Cardiac muscle cell (in vitro differentiated cells and primary cell): Measurements from ENCODE around the gene STEAP4. TPM values are rescaled to one million over a fixed set of nuclear protein-coding genes. Genes with fewer than 3 reads are reported as not detected.

Experiments
- DNase-seq, 2 donors: peaks; one replicate each; pipeline versions ENCODE4 v3.0.0 to v3.0.0-alpha.2; 2010 to 2017; ENCODE audit warnings: low read depth in 1 of 2, low spot score in 1 of 2
- H3K27ac ChIP-seq: fragments of 200-600 bp; sonication (generic); 2 replicates; pipeline ENCODE4 v1.5.1; 2016
- H3K27me3 ChIP-seq: fragments of 200-600 bp; sonication (generic); 2 replicates; pipeline ENCODE4 v1.6.0; 2016; ENCODE audit warnings: control low read depth
- H3K36me3 ChIP-seq: fragments of 200-600 bp; sonication (generic); 2 replicates; pipeline ENCODE4 v1.5.1; 2016; ENCODE audit warnings: control low read depth
- H3K4me1 ChIP-seq: fragments of 200-600 bp; sonication (generic); 2 replicates; pipeline ENCODE4 v1.8.1; 2017; ENCODE audit warnings: low read depth, mild to moderate bottlenecking, mixed run types
- H3K4me3 ChIP-seq: fragments of 200-600 bp; sonication (generic); 2 replicates; pipeline ENCODE4 v1.5.1; 2016; ENCODE audit warnings: mild to moderate bottlenecking
- H3K9me3 ChIP-seq: fragments of 200-600 bp; sonication (generic); 2 replicates; pipeline ENCODE4 v1.5.1; 2017; ENCODE audit warnings: low read depth, mild to moderate bottlenecking, control low read depth
- polyA plus RNA-seq: library from polyadenylated mRNA; unstranded; fragments of >200 nt; fragmentation: Nextera tagmentation; extraction: Ambion mirVana; gene quantifications from 2 replicates; pipeline ENCODE4 v1.2.1, GENCODE V29; 2016
- total RNA-seq: library from RNA; depleted of rRNA; stranded (reverse); fragments of >200 nt; gene quantifications from 2 replicates; pipeline ENCODE4 v1.2.3, GENCODE V29; 2016
- TF ChIP-seq, protein P1 (sequence below): IDR thresholded peaks from 2 replicates; pipeline ENCODE4 v1.5.1; 2012; ENCODE audit warnings: low read depth, mild to moderate bottlenecking, low read length

STEAP4 gene
- total and polyA plus RNA-seq, 2 experiments from 2014 or later, result not detected

- peaks cover 13% of the 10 kb centered on the region for H3K27me3 ChIP-seq
- H3K36me3 ChIP-seq, result no peaks in the 10 kb centered on the region
- H3K9me3 ChIP-seq, result no peaks in the 10 kb centered on the region
- DNase-seq, result peak in 1 of 2 donors; percentile 67
- no peak overlapping the region for H3K27ac ChIP-seq
- TF ChIP-seq, protein P1, sequence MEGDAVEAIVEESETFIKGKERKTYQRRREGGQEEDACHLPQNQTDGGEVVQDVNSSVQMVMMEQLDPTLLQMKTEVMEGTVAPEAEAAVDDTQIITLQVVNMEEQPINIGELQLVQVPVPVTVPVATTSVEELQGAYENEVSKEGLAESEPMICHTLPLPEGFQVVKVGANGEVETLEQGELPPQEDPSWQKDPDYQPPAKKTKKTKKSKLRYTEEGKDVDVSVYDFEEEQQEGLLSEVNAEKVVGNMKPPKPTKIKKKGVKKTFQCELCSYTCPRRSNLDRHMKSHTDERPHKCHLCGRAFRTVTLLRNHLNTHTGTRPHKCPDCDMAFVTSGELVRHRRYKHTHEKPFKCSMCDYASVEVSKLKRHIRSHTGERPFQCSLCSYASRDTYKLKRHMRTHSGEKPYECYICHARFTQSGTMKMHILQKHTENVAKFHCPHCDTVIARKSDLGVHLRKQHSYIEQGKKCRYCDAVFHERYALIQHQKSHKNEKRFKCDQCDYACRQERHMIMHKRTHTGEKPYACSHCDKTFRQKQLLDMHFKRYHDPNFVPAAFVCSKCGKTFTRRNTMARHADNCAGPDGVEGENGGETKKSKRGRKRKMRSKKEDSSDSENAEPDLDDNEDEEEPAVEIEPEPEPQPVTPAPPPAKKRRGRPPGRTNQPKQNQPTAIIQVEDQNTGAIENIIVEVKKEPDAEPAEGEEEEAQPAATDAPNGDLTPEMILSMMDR, result no peak
- no peak overlapping the region for H3K4me3 ChIP-seq
- H3K4me1 ChIP-seq, result no peaks in the 10 kb centered on the region
Measured at GRCh38 chr7:88312061-88312663, 5.5 kb upstream of the STEAP4 start.

DNA sequence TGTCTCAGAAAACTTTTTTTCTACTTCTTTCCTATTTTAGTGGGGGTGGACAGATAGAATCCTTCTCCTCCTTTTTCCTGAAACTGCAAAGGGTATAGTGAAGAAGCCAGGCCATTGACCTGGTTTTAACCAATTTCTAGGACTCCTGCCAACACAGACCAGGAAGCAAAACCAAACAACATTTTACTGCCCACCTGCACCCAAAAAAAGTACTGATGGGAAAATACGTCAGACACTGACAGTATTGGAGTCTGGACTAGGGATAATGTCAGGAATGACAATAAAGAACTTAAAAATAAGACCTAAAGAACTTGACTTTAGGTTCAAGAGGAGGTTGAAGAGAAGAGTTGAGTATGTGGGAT is 5.0 kb upstream of the STEAP4 start:
- Histone ChIP-seq H3K4me3 (no peak overlapping the region), H3K36me3 (no peaks in the 10 kb centered on the region), H3K27ac (no peak overlapping the region), H3K27me3 (peaks cover 18% of the 10 kb centered on the region), H3K4me1 (no peaks in the 10 kb centered on the region), H3K9me3 (no peaks in the 10 kb centered on the region)
- TF ChIP-seq, protein P1, result no peak
- DNase-seq, result peak in 1 of 2 donors; percentile 15

DNA sequence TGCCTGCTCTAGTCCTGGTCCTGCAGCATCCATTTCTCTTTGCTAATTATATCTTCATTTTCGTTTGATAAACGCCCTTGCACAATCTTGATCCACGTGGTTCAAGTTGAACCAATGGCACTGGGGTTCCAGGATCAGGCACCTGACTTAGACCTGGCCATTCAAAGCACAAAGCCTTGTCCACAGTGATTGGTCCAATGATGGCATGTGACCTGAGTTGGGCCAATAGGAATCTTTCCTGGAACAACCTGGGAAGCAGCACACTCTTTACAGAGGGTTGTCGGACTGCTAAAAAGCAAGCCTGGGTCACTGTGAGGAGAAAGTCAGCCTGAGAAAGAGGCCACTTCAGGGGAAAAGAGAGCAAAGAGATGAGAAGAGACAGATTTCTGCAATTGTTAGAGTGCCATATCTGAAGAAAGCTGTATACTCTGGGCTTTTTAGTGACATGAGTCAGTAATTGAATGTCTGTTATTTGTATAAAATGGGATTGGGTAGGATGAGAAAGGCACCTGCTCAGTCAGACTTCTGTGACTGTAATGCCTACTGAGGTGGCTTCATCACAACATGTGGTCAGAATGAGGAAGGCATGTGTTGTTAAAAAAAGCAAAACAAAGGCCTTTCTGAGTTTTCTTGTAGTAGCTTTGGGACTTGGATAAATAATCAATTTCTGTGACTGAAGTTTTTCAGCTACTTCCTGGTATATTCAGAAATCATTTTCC is 4.4 kb upstream of the STEAP4 start:
- TF ChIP-seq, protein P1, result no peak
- Histone ChIP-seq H3K4me3 (no peak overlapping the region), H3K27me3 (peaks cover 24% of the 10 kb centered on the region), H3K27ac (no peak overlapping the region), H3K36me3 (no peaks in the 10 kb centered on the region), H3K9me3 (no peaks in the 10 kb centered on the region), H3K4me1 (no peaks in the 10 kb centered on the region)
- no peak for DNase-seq

DNA sequence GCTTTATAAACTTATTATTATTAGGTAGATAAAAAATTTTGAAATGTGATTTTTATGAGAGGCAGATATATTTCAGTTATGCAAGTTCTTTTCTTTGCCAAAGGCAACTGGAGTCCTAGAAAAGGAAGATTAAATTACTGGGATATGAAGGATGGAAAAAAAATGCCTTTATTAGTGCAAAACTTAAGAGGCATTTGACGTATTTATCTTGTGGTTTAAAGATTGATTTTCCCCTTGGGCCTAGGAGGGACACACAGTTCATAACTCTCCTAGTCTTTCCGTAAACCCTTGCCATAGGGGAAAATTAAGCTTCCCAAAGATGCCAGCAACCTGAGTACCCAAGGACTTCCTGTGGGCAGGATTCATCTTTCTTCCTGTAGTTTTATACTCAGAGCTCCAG is 3.1 kb upstream of the STEAP4 start:
- Histone ChIP-seq H3K9me3 (no peaks in the 10 kb centered on the region), H3K27ac (no peak overlapping the region), H3K4me3 (no peak overlapping the region), H3K36me3 (no peaks in the 10 kb centered on the region), H3K27me3 (peaks cover 36% of the 10 kb centered on the region), H3K4me1 (no peaks in the 10 kb centered on the region)
- DNase-seq, result no peak
- TF ChIP-seq, protein P1, result no peak

DNA sequence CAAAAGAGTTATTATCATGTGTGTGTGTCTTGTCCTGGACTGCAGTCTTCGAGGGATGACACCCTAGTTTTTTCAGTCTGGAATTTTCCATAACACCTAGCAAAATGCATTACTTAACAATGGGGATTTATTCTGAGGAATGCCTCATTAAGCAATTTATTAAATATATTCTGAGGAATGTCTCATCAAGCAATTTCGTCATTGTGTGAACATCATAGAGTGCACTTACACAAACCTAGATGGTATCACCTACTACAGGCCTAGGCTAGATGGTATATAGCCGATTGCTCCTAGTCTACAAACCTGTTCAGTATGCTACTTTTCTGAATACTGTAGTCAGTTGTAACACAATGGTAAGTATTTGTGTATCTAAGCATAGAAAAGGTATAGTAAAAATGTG is 1.1 kb upstream of the STEAP4 start:
- Histone ChIP-seq H3K4me1 (no peaks in the 10 kb centered on the region), H3K4me3 (no peak overlapping the region), H3K27me3 (peaks cover 42% of the 10 kb centered on the region), H3K27ac (no peak overlapping the region), H3K9me3 (no peaks in the 10 kb centered on the region), H3K36me3 (no peaks in the 10 kb centered on the region)
- no peak for DNase-seq
- TF ChIP-seq, protein P1, result no peak
